Lower lobe of right lung (tissue), 2 donors: ENCODE measurements around the gene COL21A1. TPM values are rescaled to one million over a fixed set of nuclear protein-coding genes. Genes with fewer than 3 reads are reported as not detected.
A peak's percentile ranks its signal among the peaks of the same experiment; 100 is the strongest.

Source experiments
- ATAC-seq, 2 donors: fragments of 200-7000 bp; cut with Tn5 transposase; one replicate each; pipeline ENCODE4 v1.9.1; 2020 to 2022; ENCODE audit warnings: mild to moderate bottlenecking in 2 of 2, moderate library complexity in 2 of 2
- DNase-seq: peaks from one replicate; pipeline ENCODE4 v3.0.0-alpha.2; 2020
- H3K27ac ChIP-seq: fragments of 200-600 bp; one replicate; pipeline ENCODE4 v1.8.0; 2022
- H3K27me3 ChIP-seq: fragments of 200-600 bp; one replicate; pipeline ENCODE4 v1.8.0; 2022; ENCODE audit warnings: low read depth
- H3K36me3 ChIP-seq: fragments of 200-600 bp; one replicate; pipeline ENCODE4 v1.8.0; 2022; ENCODE audit warnings: mild to moderate bottlenecking
- H3K4me1 ChIP-seq: fragments of 200-600 bp; one replicate; pipeline ENCODE4 v1.8.0; 2022
- H3K4me3 ChIP-seq: fragments of 200-600 bp; one replicate; pipeline ENCODE4 v1.8.0; 2022; ENCODE audit warnings: mild to moderate bottlenecking
- H3K9me3 ChIP-seq: fragments of 200-600 bp; one replicate; pipeline ENCODE4 v1.8.0; 2022
- intact Hi-C: fragments of 100-400 bp; cut with DNase I; formaldehyde crosslinking; loops from one replicate; pipeline ENCODE4 v1.11.0; 2022
- total RNA-seq: library from RNA; stranded (reverse); fragmentation: NEBNext Ultra II Directional; extraction: Animal tissue kit (Norgen Biotek cat#: 25700); gene quantifications from one replicate; pipeline ENCODE4 v1.2.1, GENCODE V29; 2021
- TF ChIP-seq, protein P1 (sequence below): fragments of 200-600 bp; IDR thresholded peaks from one replicate; pipeline ENCODE4 v1.8.0; 2022; ENCODE audit warnings: antibody characterized with exemption, mild to moderate bottlenecking
- donor health status: DM: no; HTN: yes; CAD: no; lungs with severe emphysema.

The COL21A1 gene
- total RNA-seq, 1 donor from 2014 or later, result 9.4 TPM

DNA sequence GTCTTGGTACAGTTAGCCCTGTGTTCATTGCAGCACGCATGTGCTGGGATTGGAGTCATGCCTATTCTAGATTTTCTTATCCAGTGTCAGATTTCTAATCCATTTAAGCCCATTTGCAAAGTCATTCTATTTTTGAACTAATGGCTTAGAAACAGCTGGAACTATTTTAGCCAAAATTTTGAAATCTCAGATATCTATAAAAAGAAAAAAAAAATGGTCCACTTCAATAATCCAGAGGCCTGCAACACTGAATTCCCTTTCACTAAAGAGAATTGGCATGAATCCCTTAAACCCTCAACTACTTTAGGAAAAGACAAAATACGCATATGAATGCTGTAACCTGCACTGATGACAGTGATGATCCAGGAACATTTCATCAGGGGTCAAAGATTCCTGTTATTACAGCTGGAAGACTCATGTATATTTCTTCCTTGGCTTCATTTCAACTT, 1.5 kb downstream of the COL21A1 start:
- TF ChIP-seq, protein P1, sequence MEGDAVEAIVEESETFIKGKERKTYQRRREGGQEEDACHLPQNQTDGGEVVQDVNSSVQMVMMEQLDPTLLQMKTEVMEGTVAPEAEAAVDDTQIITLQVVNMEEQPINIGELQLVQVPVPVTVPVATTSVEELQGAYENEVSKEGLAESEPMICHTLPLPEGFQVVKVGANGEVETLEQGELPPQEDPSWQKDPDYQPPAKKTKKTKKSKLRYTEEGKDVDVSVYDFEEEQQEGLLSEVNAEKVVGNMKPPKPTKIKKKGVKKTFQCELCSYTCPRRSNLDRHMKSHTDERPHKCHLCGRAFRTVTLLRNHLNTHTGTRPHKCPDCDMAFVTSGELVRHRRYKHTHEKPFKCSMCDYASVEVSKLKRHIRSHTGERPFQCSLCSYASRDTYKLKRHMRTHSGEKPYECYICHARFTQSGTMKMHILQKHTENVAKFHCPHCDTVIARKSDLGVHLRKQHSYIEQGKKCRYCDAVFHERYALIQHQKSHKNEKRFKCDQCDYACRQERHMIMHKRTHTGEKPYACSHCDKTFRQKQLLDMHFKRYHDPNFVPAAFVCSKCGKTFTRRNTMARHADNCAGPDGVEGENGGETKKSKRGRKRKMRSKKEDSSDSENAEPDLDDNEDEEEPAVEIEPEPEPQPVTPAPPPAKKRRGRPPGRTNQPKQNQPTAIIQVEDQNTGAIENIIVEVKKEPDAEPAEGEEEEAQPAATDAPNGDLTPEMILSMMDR, result no peak
- ATAC-seq (no peak), DNase-seq (no peak)
- intact Hi-C loops, result no loop called here
- Histone ChIP-seq H3K36me3 (no peaks in the 10 kb centered on the region), H3K9me3 (no peaks in the 10 kb centered on the region), H3K27ac (peak overlapping the region; percentile 54), H3K27me3 (peaks cover 8% of the 10 kb centered on the region), H3K4me1 (peaks cover 24% of the 10 kb centered on the region), H3K4me3 (peak overlapping the region; percentile 58)

DNA sequence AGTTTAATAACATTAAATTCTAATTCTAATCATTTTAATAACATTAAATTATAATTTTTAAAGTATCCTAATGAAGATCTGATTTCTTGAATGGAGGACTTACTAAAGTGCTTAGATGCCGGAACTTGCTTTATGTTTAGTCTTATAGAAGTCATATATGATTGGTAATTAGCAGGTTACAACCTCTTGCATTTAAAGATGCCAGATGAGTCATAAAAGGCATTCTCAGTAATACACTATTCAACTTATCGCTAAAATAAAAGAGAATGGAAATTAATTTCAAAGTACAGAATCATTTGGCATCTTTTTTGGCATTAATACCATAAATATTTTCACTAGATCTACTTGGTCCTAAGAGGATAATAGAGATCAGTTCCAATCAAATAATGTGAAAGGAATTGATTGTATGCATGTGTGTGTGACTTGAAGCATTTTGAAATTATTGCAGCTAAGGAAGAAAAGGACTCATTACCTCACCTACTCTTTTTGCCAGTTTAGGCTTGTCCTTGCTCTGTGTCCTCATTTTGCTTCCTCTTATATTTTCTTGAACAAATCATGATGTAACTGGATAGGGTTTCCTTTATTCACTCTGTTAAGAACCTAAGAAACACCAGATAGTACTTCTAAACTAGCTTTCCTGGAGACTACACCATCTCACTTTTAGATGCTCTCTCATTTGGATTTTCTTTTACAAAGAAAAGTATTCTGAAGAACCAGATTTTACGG, 2.7 kb downstream of the COL21A1 start:
- H3K4me1 ChIP-seq, result peaks cover 24% of the 10 kb centered on the region
- DNase-seq, result no peak
- TF ChIP-seq, protein P1, result no peak
- H3K36me3 ChIP-seq, result no peaks in the 10 kb centered on the region
- peaks cover 8% of the 10 kb centered on the region for H3K27me3 ChIP-seq
- peak; percentile 15 to 31 for ATAC-seq
- H3K4me3 ChIP-seq, result peak overlapping the region; percentile 58
- intact Hi-C loops, result no loop called here
- H3K9me3 ChIP-seq, result no peaks in the 10 kb centered on the region
- H3K27ac ChIP-seq, result peak overlapping the region; percentile 34

DNA sequence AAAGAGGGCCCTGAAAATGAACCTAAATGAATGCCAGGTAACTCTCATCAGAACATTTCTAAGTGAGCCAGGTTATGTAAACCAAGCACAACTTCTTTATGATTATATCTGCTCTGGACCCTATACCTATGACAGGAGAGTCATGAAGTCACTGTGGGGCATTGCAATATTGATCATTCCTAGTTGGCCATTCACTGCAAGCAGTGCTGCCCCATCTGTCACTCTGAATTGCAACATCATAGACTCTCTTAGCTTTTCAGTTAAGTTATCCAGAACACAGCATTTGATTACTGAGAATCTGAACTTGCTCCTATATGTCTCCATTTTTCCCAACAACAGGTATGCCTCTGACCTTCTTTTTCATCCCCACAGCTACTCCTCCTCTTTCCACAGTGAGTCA, 3.3 kb downstream of the COL21A1 start:
- H3K4me1 ChIP-seq, result peaks cover 24% of the 10 kb centered on the region
- H3K27me3 ChIP-seq, result peaks cover 8% of the 10 kb centered on the region
- ATAC-seq, result no peak
- no peak for DNase-seq
- no peak overlapping the region for H3K27ac ChIP-seq
- TF ChIP-seq, protein P1, result no peak
- H3K9me3 ChIP-seq, result no peaks in the 10 kb centered on the region
- intact Hi-C loops, result no loop called here
- no peak overlapping the region for H3K4me3 ChIP-seq
- H3K36me3 ChIP-seq, result no peaks in the 10 kb centered on the region

DNA sequence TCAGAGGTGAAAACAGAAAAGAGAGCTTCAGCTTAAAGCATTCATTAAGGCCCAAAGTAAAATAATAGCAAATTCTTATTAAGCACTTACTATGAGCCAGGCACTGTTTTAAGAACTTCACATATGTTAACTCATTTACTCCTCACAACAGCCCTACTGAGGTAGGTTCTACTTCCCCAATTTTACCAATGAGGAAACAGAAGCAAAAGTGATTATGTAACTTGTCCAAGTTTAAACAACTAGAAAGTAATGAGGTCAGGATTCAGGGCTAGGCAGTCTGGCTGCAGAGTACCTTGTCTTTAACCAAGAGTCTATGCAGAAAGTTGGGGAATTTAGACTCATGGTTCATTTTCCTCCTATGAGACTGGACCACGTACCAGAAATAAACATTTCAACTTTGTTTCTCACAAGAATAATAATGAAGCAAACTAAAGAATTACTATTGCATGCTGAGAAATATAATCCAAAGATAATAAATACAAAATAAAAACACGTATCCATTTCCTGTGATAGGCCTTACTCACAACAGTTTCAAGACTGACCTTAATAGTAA, 3.8 kb downstream of the COL21A1 start:
- H3K27me3 ChIP-seq, result peaks cover 8% of the 10 kb centered on the region
- DNase-seq (no peak), ATAC-seq (peak; percentile 59 to 63)
- no peaks in the 10 kb centered on the region for H3K36me3 ChIP-seq
- intact Hi-C loops, result no loop called here
- H3K9me3 ChIP-seq, result no peaks in the 10 kb centered on the region
- peaks cover 24% of the 10 kb centered on the region for H3K4me1 ChIP-seq
- H3K4me3 ChIP-seq, result no peak overlapping the region
- TF ChIP-seq, protein P1, result no peak
- no peak overlapping the region for H3K27ac ChIP-seq

DNA sequence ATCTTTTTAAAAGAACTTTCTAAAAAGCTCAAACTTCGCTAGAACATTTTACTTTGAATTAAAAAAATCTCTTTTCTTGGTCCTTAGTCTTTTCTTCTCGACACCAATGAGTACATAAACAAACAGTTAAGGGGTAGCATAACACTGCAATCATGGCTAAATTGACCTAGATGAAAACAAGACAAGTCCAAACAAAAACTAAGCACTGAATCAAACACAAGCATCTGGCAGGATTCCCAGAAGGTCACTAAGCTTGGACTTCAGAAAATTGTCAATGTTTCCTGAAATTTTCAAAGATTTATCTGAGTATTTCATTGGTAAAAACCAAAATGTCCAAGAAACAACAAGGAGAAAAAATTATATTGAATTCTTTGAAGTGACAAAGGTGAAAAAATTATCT, 5.0 kb downstream of the COL21A1 start:
- TF ChIP-seq, protein P1, result no peak
- Histone ChIP-seq H3K36me3 (no peaks in the 10 kb centered on the region), H3K27ac (no peak overlapping the region), H3K4me3 (no peak overlapping the region), H3K27me3 (peaks cover 2% of the 10 kb centered on the region), H3K4me1 (peaks cover 24% of the 10 kb centered on the region), H3K9me3 (no peaks in the 10 kb centered on the region)
- DNase-seq, result no peak
- intact Hi-C loops, result no loop called here
- ATAC-seq, result no peak
